CD14-positive monocyte (primary cell): ENCODE results near the gene GDI2. TPM values are rescaled to one million over a fixed set of nuclear protein-coding genes. Genes with fewer than 3 reads are reported as not detected.

Experiments used
- DNase-seq, 3 donors: peaks; one replicate each; pipeline ENCODE4 v3.0.0-alpha.2; 2011 to 2022
- H2AFZ ChIP-seq: 2 replicates; pipeline ENCODE4 v1.6.0; 2012; ENCODE audit warnings: mild to moderate bottlenecking, low read depth, low read length, inconsistent platforms; ENCODE audit not compliant: insufficient read depth, poor library complexity, severe bottlenecking
- H3K27ac ChIP-seq, 2 donors: 1 replicate in 1 of 2; 2 replicates in 1 of 2; pipeline ENCODE4 v1.5.1; 2012 to 2013; ENCODE audit warnings: low read length in 2 of 2, control low read depth in 1 of 2, inconsistent platforms in 1 of 2, low read depth in 1 of 2, mild to moderate bottlenecking in 1 of 2
- H3K27me3 ChIP-seq, 2 donors: one replicate each; pipeline versions ENCODE4 v1.6.0 to v1.6.1; 2011 to 2013; ENCODE audit warnings: low read length in 2 of 2; ENCODE audit not compliant: control insufficient read depth in 2 of 2, insufficient read depth in 2 of 2
- H3K36me3 ChIP-seq, 2 donors: replicated peaks in 1 of 2; 1 replicate in 1 of 2; 2 replicates in 1 of 2; pipeline versions ENCODE4 v1.5.1 to v1.6.1; 2012 to 2013; ENCODE audit warnings: low read length in 2 of 2, control low read depth in 1 of 2, inconsistent platforms in 1 of 2, mild to moderate bottlenecking in 1 of 2; ENCODE audit not compliant: insufficient read depth in 2 of 2, control insufficient read depth in 1 of 2
- H3K4me1 ChIP-seq, 2 donors: 1 replicate in 1 of 2; 2 replicates in 1 of 2; pipeline versions ENCODE4 v1.5.1 to v1.6.1; 2012 to 2013; ENCODE audit warnings: low read length in 2 of 2, control low read depth in 1 of 2, inconsistent platforms in 1 of 2, mild to moderate bottlenecking in 1 of 2, moderate library complexity in 1 of 2; ENCODE audit not compliant: insufficient read depth in 2 of 2, control insufficient read depth in 1 of 2
- H3K4me2 ChIP-seq: replicated peaks from 2 replicates; pipeline ENCODE3; 2012; ENCODE audit warnings: low read length, moderate library complexity, mild to moderate bottlenecking; ENCODE audit not compliant: poor library complexity, severe bottlenecking; ENCODE audit errors: extremely low read depth
- H3K4me3 ChIP-seq, 3 experiments: fragments of 200-600 bp in 1 of 3; sonication (generic) in 1 of 3; replicated peaks in 1 of 3; 1 replicate in 2 of 3; 2 replicates in 1 of 3; pipeline ENCODE4 v1.5.1; 2011 to 2013; ENCODE audit warnings: low read length in 3 of 3, mild to moderate bottlenecking in 3 of 3, control low read depth in 2 of 3, low read depth in 2 of 3, inconsistent platforms in 1 of 3, moderate library complexity in 1 of 3
- H3K79me2 ChIP-seq: 2 replicates; pipeline ENCODE4 v1.6.0; 2012; ENCODE audit warnings: mild to moderate bottlenecking, control low read depth, inconsistent platforms, low read length, moderate library complexity; ENCODE audit not compliant: insufficient read depth
- H3K9ac ChIP-seq: 2 replicates; pipeline ENCODE4 v1.6.0; 2017; ENCODE audit warnings: low read length, mild to moderate bottlenecking; ENCODE audit not compliant: insufficient read depth, poor library complexity, severe bottlenecking
- H3K9me3 ChIP-seq, 2 donors: replicated peaks in 1 of 2; 1 replicate in 1 of 2; 2 replicates in 1 of 2; pipeline versions ENCODE4 v1.5.1 to v1.6.1; 2012 to 2013; ENCODE audit warnings: low read length in 2 of 2, control low read depth in 1 of 2; ENCODE audit not compliant: control insufficient read depth in 1 of 2, insufficient read depth in 1 of 2
- H4K20me1 ChIP-seq: 2 replicates; pipeline ENCODE4 v1.6.0; 2012; ENCODE audit warnings: mild to moderate bottlenecking, low read length, control low read depth, moderate library complexity; ENCODE audit not compliant: insufficient read depth
- H3K27ac Mint-ChIP-seq, 7 donors: one replicate each; pipeline ENCODE4 v1.8.0; 2020; ENCODE audit warnings: mild to moderate bottlenecking in 7 of 7, mixed read lengths in 7 of 7, moderate library complexity in 6 of 7, inconsistent platforms in 2 of 7
- H3K27me3 Mint-ChIP-seq, 3 donors: one replicate each; pipeline ENCODE4 v1.8.0; 2021 to 2022; ENCODE audit warnings: low read depth in 3 of 3, mild to moderate bottlenecking in 3 of 3, mixed read lengths in 3 of 3, moderate library complexity in 3 of 3, inconsistent platforms in 1 of 3
- H3K36me3 Mint-ChIP-seq, 2 donors: one replicate each; pipeline ENCODE4 v1.8.0; 2020; ENCODE audit warnings: mixed read lengths in 2 of 2, inconsistent platforms in 1 of 2, mild to moderate bottlenecking in 1 of 2
- H3K4me1 Mint-ChIP-seq: one replicate; pipeline ENCODE4 v1.8.0; 2020; ENCODE audit warnings: mild to moderate bottlenecking, mixed read lengths
- H3K4me3 Mint-ChIP-seq, 2 donors: one replicate each; pipeline ENCODE4 v1.8.0; 2020; ENCODE audit warnings: mild to moderate bottlenecking in 2 of 2, mixed read lengths in 2 of 2, moderate library complexity in 1 of 2
- H3K9me3 Mint-ChIP-seq, 7 donors: one replicate each; pipeline ENCODE4 v1.8.0; 2020 to 2022; ENCODE audit warnings: mixed read lengths in 7 of 7, mild to moderate bottlenecking in 6 of 7, moderate library complexity in 6 of 7, inconsistent platforms in 2 of 7
- WGBS: methylation state at CpG from one replicate; pipeline ENCODE4 v1.1.5; 2013; ENCODE audit warnings: missing lambda C conversion rate; ENCODE audit not compliant: insufficient coverage; 5-methylcytosine and 5-hydroxymethylcytosine counted together
- intact Hi-C, 2 donors: fragments of 100-400 bp; cut with micrococcal nuclease; formaldehyde crosslinking; loops; one replicate each; pipeline versions ENCODE4 v1.15.0 to v1.15.1; 2023
- polyA plus RNA-seq, 3 donors: library from polyadenylated mRNA; depleted of rRNA in 1 of 3; unstranded in 2 of 3; stranded (reverse) in 1 of 3; fragments of 300-500 nt in 2 of 3; fragments of >200 nt in 1 of 3; fragmentation: Illumina TruSeq in 2 of 3; gene quantifications; 1 replicate in 2 of 3; 2 replicates in 1 of 3; pipeline ENCODE4 v1.2.3, GENCODE V29; 2012 to 2021
- TF ChIP-seq, protein P1 (sequence below): fragments of 200-600 bp; IDR thresholded peaks from one replicate; pipeline ENCODE4 v1.8.0; 2022; ENCODE audit warnings: antibody characterized with exemption, mild to moderate bottlenecking

Gene GDI2
- polyA plus RNA-seq, 3 donors = 100 to 320 (median 316) TPM

DNA sequence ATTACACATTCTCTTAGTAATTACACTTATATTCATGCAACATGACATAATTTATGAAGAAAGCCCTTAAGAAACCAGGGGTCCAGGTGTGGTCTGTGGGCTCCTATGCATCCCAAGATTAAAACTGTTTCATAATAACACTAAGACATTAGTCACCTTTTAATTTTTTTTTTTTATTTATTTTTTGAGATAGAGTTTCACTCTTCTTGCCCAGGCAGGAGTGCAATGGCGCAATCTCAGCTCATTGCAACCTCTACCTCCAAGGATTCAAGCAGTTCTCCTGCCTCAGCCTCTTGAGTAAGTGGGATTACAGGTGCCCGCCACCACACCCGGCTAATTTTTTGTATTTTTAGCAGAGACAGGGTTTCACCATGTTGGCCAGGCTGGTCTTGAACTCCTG, 12.5 kb downstream of the GDI2 start:
- intact Hi-C loops = no loop called here
- Histone ChIP-seq H3K4me2 (no peak overlapping the region), H3K27me3 (no peaks in the 10 kb centered on the region), H3K27ac (peak overlapping the region in 1 of 2 donors; percentile 45), H3K4me1 (peaks cover 3 to 6% of the 10 kb centered on the region in 2 donors), H4K20me1 (peaks cover 100% of the 10 kb centered on the region), H3K9me3 (no peaks in the 10 kb centered on the region), H3K79me2 (peaks cover 98% of the 10 kb centered on the region), H2AFZ (no peak overlapping the region), H3K36me3 (peaks cover 49 to 50% of the 10 kb centered on the region in 2 donors), H3K9ac (no peak overlapping the region), H3K4me3 (no peak overlapping the region)
- no CpG with 5 or more reads among the region's 3 CpGs for WGBS
- no peak overlapping the region for H3K4me3 Mint-ChIP-seq
- H3K27me3 Mint-ChIP-seq = peaks cover 0 to 2% (median 0%) of the 10 kb centered on the region in 3 donors
- H3K36me3 Mint-ChIP-seq = peaks cover 36 to 60% of the 10 kb centered on the region in 2 donors
- H3K4me1 Mint-ChIP-seq = peaks cover 20% of the 10 kb centered on the region
- H3K27ac Mint-ChIP-seq = peak overlapping the region in 1 of 7 donors; percentile 78
- no peaks in the 10 kb centered on the region for H3K9me3 Mint-ChIP-seq
- TF ChIP-seq, protein P1, sequence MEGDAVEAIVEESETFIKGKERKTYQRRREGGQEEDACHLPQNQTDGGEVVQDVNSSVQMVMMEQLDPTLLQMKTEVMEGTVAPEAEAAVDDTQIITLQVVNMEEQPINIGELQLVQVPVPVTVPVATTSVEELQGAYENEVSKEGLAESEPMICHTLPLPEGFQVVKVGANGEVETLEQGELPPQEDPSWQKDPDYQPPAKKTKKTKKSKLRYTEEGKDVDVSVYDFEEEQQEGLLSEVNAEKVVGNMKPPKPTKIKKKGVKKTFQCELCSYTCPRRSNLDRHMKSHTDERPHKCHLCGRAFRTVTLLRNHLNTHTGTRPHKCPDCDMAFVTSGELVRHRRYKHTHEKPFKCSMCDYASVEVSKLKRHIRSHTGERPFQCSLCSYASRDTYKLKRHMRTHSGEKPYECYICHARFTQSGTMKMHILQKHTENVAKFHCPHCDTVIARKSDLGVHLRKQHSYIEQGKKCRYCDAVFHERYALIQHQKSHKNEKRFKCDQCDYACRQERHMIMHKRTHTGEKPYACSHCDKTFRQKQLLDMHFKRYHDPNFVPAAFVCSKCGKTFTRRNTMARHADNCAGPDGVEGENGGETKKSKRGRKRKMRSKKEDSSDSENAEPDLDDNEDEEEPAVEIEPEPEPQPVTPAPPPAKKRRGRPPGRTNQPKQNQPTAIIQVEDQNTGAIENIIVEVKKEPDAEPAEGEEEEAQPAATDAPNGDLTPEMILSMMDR = no peak
- no peak for DNase-seq

DNA sequence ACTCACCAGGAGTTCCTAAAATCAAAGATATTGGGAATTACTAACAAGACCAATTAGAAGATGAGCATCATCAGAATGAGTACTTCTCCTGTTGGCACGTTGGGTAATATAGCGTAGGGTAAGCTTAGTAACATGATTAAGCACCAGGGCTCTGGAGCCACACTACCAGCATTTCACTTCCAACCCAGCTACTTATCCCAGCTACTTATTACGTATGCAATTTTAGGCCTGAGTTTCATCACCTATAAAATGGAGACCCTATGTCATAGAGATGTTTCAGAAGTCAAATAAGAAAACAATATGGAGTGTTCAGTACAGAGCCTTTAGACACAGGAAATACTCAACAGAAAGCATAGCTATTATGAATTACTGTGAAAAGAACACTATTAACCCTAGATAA, 19.0 kb downstream of the GDI2 start:
- no peak overlapping the region for H3K4me3 ChIP-seq
- Mint-ChIP-seq H3K36me3 (peaks cover 68 to 91% of the 10 kb centered on the region in 2 donors), H3K4me3 (no peak overlapping the region), H3K4me1 (no peaks in the 10 kb centered on the region), H3K9me3 (no peaks in the 10 kb centered on the region), H3K27me3 (no peaks in the 10 kb centered on the region), H3K27ac (peak overlapping the region in 1 of 7 donors; percentile 21)
- no peaks in the 10 kb centered on the region for H3K4me1 ChIP-seq
- peaks cover 95% of the 10 kb centered on the region for H3K79me2 ChIP-seq
- H3K27me3 ChIP-seq = no peaks in the 10 kb centered on the region
- TF ChIP-seq, protein P1 = no peak
- peaks cover 98% of the 10 kb centered on the region for H4K20me1 ChIP-seq
- no peak overlapping the region for H3K27ac ChIP-seq
- no peak overlapping the region for H3K4me2 ChIP-seq
- no peaks in the 10 kb centered on the region for H3K9me3 ChIP-seq
- H3K9ac ChIP-seq = no peak overlapping the region
- intact Hi-C loops = no loop called here
- H2AFZ ChIP-seq = no peak overlapping the region
- DNase-seq = no peak
- WGBS = no CpG with 5 or more reads among the region's 3 CpGs
- H3K36me3 ChIP-seq = peaks cover 86 to 99% of the 10 kb centered on the region in 2 donors
